ENCODE data around the gene ADAMTS13.

ADAMTS13 gene

DNA sequence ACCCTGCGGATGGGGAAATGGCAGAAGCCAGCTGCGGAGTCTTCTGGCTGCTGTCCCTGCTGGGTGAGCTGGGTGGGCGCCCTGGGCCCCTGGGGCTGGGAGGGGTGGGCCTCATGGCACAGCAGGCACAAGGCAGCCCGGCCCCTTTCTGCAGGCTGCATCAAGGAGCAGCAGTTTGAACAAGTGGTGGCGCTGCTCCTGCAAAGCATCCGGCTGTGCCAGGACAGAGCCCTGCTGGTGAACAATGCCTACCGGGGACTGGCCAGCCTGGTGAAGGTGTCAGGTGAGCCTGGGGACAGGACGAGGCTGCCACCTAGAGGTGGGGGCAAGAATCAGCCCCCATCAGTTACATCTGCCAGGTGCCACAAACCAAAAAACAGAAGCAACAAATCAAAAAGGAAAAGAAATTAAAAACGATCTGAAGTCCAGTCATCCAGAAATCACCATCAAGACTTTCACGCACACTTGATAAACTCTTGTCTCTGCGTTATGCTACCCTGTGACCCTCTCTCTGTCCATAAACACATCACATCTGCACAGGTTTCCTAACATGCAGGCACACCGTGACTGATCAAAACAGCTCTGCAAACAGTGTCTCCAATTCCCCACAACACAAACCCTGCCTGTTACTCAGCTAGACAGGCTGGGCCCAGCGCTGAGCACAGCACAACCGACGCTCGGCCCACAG, 18.3 kb upstream of the ADAMTS13 start:
- Histone ChIP-seq H3K27me3 (ENCODE audit: control insufficient read depth in 1 of 2, insufficient read depth in 2 of 2, low read length in 2 of 2) (no peaks in the 10 kb centered on the region), H3K4me1 (ENCODE audit: control insufficient read depth in 1 of 2, insufficient read depth in 2 of 2, low read length in 2 of 2) (peaks cover 0 to 4% of the 10 kb centered on the region in 2 donors), H3K36me3 (ENCODE audit: control insufficient read depth in 1 of 2, insufficient read depth in 2 of 2, low read length in 2 of 2) (peaks cover 11 to 52% of the 10 kb centered on the region in 2 donors)

DNA sequence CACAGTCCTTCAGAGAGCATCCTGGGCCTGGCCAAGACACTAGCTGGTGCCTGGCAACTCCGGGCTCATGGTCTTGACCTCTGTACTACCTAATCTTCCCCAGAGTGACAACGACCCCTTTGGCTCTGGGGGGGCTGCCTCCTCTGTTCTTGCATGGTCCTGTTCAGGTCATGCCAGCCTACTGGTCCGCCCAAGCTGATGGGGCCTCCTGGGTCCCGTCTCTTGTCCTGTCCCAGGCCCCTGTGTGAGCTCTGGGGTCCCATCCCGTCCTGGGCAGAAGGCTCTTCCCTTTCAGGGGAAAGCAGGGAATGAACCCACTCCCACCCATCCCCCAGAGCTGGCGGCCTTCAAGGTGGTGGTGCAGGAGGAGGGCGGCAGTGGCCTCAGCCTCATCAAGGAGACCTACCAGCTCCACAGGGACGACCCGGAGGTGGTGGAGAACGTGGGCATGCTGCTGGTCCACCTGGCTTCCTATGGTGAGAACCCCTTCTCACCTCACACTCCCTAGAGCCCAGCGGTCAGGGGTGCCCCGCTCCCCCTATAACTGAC, 17.6 kb upstream of the ADAMTS13 start:
- no peak overlapping the region for H3K27ac ChIP-seq (ENCODE audit: low read depth, low read length)
- no peak overlapping the region for H3K4me3 ChIP-seq (ENCODE audit: low read depth in 1 of 2, low read length in 2 of 2)
- H3K27me3 ChIP-seq (ENCODE audit: control insufficient read depth in 1 of 2, insufficient read depth in 2 of 2, low read length in 2 of 2) = no peaks in the 10 kb centered on the region
- H3K9me3 ChIP-seq (ENCODE audit: control insufficient read depth in 1 of 2, low read length in 2 of 2) = no peaks in the 10 kb centered on the region
- H3K4me1 ChIP-seq (ENCODE audit: control insufficient read depth in 1 of 2, insufficient read depth in 2 of 2, low read length in 2 of 2) = peaks cover 0 to 4% of the 10 kb centered on the region in 2 donors
- H3K36me3 ChIP-seq (ENCODE audit: control insufficient read depth in 1 of 2, insufficient read depth in 2 of 2, low read length in 2 of 2) = peaks cover 11 to 53% of the 10 kb centered on the region in 2 donors
- H3K9ac ChIP-seq (ENCODE audit: low read depth in 1 of 2, low read length in 2 of 2) = no peak overlapping the region

More for the DNA sequence above, 18.3 kb upstream of the ADAMTS13 start:
- H3K4me3 ChIP-seq (ENCODE audit: low read depth in 1 of 2, low read length in 2 of 2) = no peak overlapping the region
- no peak overlapping the region for H3K27ac ChIP-seq (ENCODE audit: low read depth, low read length)
- no peaks in the 10 kb centered on the region for H3K9me3 ChIP-seq (ENCODE audit: control insufficient read depth in 1 of 2, low read length in 2 of 2)
- H3K9ac ChIP-seq (ENCODE audit: low read depth in 1 of 2, low read length in 2 of 2) = no peak overlapping the region

DNA sequence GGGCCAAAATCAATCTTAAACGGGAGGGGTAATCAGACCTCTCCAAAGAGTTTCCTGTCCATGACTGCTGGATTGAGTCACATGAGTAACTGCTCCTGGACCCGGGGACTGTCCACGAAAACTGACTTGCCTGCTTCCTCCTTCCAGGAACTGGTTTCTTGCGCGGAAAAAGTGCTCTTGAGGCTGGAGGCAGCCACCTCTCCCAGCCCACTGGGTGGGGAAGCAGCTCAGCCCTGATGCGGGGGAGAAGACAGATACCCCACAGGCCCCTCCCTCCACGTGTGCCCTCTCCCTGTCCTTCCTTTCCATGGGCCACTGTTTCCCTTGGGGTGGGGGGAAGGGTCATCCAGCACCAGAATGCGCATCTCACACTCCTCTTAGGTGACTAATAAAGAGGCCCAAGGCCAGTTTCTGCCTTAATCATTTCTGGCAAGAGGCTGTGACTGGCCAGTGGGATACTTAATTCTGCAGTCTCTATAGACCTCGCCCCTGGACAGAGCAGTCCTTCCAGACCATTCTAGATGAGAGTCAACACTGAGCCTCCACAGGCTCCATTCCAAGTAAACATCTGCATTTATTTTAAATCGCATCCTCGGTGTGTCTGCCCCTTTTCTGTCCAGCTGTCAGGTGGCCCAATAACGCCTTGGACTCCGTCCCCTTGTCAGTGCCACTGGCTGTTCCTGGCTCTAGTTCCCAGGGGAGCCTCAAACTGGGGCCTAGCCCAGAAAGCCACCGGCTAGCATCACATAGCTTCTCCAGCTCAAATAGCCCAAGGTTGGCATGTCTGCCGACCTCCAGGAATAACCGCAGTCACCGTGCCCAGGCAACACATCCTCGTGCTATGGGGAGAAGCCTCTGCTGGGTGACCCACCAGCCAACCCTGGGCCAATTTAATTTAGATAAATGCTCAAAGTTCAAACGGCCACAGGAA, 16.4 kb upstream of the ADAMTS13 start:
- no peaks in the 10 kb centered on the region for H3K9me3 ChIP-seq (ENCODE audit: control insufficient read depth in 1 of 2, low read length in 2 of 2)
- peaks cover 22 to 60% of the 10 kb centered on the region in 2 donors for H3K36me3 ChIP-seq (ENCODE audit: control insufficient read depth in 1 of 2, insufficient read depth in 2 of 2, low read length in 2 of 2)
- peaks cover 0 to 4% of the 10 kb centered on the region in 2 donors for H3K4me1 ChIP-seq (ENCODE audit: control insufficient read depth in 1 of 2, insufficient read depth in 2 of 2, low read length in 2 of 2)
- no peak overlapping the region for H3K27ac ChIP-seq (ENCODE audit: low read depth, low read length)
- no peak overlapping the region for H3K4me3 ChIP-seq (ENCODE audit: low read depth in 1 of 2, low read length in 2 of 2)
- H3K27me3 ChIP-seq (ENCODE audit: control insufficient read depth in 1 of 2, insufficient read depth in 2 of 2, low read length in 2 of 2) = no peaks in the 10 kb centered on the region
- no peak overlapping the region for H3K9ac ChIP-seq (ENCODE audit: low read depth in 1 of 2, low read length in 2 of 2)

DNA sequence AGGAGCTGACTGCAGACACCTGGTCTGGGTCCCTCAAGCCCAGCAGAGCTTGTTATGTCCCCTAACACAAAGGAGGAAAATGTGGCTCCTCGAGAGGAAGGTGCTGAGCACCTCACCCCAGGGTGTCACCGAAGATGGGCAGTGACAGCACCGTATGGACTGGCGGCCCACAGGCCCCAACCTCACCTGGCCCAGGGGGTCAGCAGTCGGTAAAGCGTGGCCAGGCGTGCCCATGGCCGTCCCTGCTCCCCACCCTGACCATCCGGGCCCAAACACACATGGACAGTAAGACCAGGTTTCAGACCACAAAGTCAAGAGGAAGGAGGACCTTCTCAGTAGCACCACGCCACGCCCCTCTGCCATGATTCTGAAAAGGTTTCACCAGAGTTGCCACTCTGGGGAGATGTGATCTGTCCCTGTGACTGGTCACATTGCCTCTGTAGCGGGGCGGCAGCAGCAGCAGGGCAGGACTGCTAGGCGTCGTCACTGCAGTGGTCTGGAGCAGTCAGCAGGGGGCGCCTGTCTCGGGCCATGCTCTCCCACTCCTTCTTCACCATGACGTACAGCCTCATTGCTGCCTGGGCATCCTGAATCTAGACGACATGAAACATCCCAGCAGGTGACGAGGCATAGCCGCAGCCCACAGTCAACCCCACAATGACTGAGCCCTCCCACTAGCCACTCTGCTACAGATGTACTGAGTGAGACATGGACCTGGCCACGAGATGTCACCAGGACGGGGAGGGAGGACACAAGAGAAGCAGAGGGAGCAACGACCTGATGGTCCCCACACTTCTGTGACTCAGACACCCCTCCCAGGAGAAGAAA, 15.5 kb upstream of the ADAMTS13 start:
- Histone ChIP-seq H3K27ac (ENCODE audit: low read depth, low read length) (no peak overlapping the region), H3K36me3 (ENCODE audit: control insufficient read depth in 1 of 2, insufficient read depth in 2 of 2, low read length in 2 of 2) (peaks cover 22 to 68% of the 10 kb centered on the region in 2 donors), H3K27me3 (ENCODE audit: control insufficient read depth in 1 of 2, insufficient read depth in 2 of 2, low read length in 2 of 2) (no peaks in the 10 kb centered on the region), H3K9ac (ENCODE audit: low read depth in 1 of 2, low read length in 2 of 2) (no peak overlapping the region), H3K4me1 (ENCODE audit: control insufficient read depth in 1 of 2, insufficient read depth in 2 of 2, low read length in 2 of 2) (peaks cover 0 to 4% of the 10 kb centered on the region in 2 donors), H3K9me3 (ENCODE audit: control insufficient read depth in 1 of 2, low read length in 2 of 2) (no peaks in the 10 kb centered on the region), H3K4me3 (ENCODE audit: low read depth in 1 of 2, low read length in 2 of 2) (no peak overlapping the region)

DNA sequence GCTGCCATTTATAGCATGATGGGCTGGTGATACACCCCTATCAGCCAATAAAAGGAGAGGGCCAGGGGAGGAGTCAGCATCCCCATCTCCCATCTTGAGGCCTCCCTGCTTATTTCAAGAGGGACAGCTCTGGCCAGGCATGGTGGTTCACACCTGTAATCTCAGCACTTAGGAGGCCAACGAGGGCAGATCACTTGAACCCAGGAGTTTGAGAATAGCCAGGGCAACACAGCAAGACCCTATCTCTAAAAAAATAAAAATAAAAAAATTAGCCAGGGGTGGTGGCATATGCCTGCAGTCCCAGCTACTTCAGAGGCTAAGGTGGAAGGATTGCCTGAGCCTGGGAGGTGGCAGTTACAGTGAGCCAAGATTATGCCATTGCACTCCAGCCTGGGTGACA, 14.1 kb upstream of the ADAMTS13 start:
- peaks cover 31 to 77% of the 10 kb centered on the region in 2 donors for H3K36me3 ChIP-seq (ENCODE audit: control insufficient read depth in 1 of 2, insufficient read depth in 2 of 2, low read length in 2 of 2)
- H3K4me1 ChIP-seq (ENCODE audit: control insufficient read depth in 1 of 2, insufficient read depth in 2 of 2, low read length in 2 of 2) = peaks cover 0 to 4% of the 10 kb centered on the region in 2 donors
- H3K27ac ChIP-seq (ENCODE audit: low read depth, low read length) = no peak overlapping the region
- H3K27me3 ChIP-seq (ENCODE audit: control insufficient read depth in 1 of 2, insufficient read depth in 2 of 2, low read length in 2 of 2) = no peaks in the 10 kb centered on the region
- no peak overlapping the region for H3K9ac ChIP-seq (ENCODE audit: low read depth in 1 of 2, low read length in 2 of 2)
- no peak overlapping the region for H3K4me3 ChIP-seq (ENCODE audit: low read depth in 1 of 2, low read length in 2 of 2)
- no peaks in the 10 kb centered on the region for H3K9me3 ChIP-seq (ENCODE audit: control insufficient read depth in 1 of 2, low read length in 2 of 2)

DNA sequence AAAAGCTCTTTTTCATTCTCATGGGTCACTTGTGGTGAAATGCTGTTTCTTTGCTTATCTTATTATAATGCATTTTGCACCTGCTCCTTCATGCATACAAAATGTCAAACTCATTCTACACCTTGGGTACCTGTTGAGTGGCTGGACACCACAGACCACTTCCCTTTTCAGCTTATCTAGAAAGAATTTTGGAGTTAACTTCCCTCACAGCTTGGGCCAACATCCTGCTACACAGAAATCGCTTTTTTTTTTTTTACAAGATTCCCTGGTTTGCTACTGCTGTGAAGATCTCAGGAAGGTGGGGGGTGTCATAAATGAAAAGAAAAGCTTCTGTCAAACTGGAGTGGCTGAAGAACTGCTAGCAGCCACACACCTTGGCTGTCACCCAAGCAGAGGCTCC, 7.0 kb upstream of the ADAMTS13 start:
- Histone ChIP-seq H3K27me3 (ENCODE audit: control insufficient read depth in 1 of 2, insufficient read depth in 2 of 2, low read length in 2 of 2) (no peaks in the 10 kb centered on the region), H3K4me1 (ENCODE audit: control insufficient read depth in 1 of 2, insufficient read depth in 2 of 2, low read length in 2 of 2) (peaks cover 15 to 26% of the 10 kb centered on the region in 2 donors), H3K36me3 (ENCODE audit: control insufficient read depth in 1 of 2, insufficient read depth in 2 of 2, low read length in 2 of 2) (peaks cover 19 to 48% of the 10 kb centered on the region in 2 donors), H3K9me3 (ENCODE audit: control insufficient read depth in 1 of 2, low read length in 2 of 2) (no peaks in the 10 kb centered on the region), H3K4me3 (ENCODE audit: low read depth in 1 of 2, low read length in 2 of 2) (no peak overlapping the region), H3K27ac (ENCODE audit: low read depth, low read length) (no peak overlapping the region), H3K9ac (ENCODE audit: low read depth in 1 of 2, low read length in 2 of 2) (no peak overlapping the region)

DNA sequence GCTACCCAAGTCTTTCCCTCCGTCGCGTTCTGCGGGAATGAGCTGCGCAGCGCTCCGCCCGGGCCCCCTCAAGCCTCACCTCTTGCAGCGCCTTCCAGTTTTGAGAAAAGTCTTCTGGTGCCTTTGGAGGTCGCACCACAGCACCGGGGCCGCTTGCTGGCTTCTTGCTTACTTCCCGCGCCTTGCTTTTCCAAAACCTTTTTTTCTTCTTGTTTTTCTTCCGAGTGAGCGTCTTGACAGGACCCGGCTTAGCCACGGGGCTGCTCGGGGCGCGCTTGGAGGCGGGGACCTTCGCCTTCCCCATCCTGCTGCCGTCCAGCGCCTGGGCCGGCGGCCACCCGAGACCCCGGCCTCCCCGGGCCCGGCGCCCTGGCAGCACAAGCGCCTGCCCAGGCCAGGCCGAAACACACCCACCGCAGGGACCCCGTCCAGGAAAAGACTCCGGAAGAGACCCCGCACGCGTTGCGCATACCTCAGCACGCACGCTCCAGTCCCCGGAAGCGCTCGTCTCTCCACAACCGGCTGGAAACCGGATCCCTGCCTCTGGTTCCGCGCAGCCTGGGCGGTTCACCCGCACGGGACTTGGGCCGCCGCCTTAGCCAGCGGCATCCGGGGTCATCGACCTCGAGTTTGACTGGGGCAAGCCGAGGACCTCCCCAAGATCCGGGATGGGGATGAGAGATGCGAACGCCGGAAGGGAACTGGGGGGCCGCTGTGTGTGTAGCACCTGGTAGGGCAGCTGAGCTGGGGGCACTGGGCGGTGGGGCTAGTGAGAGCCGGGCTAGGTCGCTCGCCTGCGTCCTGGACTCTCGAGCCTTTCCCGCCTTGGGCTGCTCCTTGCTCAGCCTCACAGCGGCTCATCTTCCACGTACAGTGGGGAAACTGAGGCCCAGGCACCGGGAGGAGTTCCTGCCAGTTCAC, 4.4 kb upstream of the ADAMTS13 start, which contains the start of gene REXO4:
Gene REXO4, minus strand, starts transcription at position 470 of the 921 bp plus-strand sequence. Its CDS starts 166 bp downstream, at position 304.
- peak within 1 kb of the TSS; percentile 72 to 81 for H3K9ac ChIP-seq (ENCODE audit: low read depth in 1 of 2, low read length in 2 of 2)
- no peaks in the 10 kb centered on the region for H3K9me3 ChIP-seq (ENCODE audit: control insufficient read depth in 1 of 2, low read length in 2 of 2)
- H3K27ac ChIP-seq (ENCODE audit: low read depth, low read length) = peak within 1 kb of the TSS; percentile 86
- H3K4me1 ChIP-seq (ENCODE audit: control insufficient read depth in 1 of 2, insufficient read depth in 2 of 2, low read length in 2 of 2) = peaks cover 21 to 26% of the 10 kb centered on the region in 2 donors
- H3K36me3 ChIP-seq (ENCODE audit: control insufficient read depth in 1 of 2, insufficient read depth in 2 of 2, low read length in 2 of 2) = peaks cover 7 to 23% of the 10 kb centered on the region in 2 donors
- peak within 1 kb of the TSS; percentile 80 to 91 for H3K4me3 ChIP-seq (ENCODE audit: low read depth in 1 of 2, low read length in 2 of 2)
- H3K27me3 ChIP-seq (ENCODE audit: control insufficient read depth in 1 of 2, insufficient read depth in 2 of 2, low read length in 2 of 2) = no peaks in the 10 kb centered on the region

DNA sequence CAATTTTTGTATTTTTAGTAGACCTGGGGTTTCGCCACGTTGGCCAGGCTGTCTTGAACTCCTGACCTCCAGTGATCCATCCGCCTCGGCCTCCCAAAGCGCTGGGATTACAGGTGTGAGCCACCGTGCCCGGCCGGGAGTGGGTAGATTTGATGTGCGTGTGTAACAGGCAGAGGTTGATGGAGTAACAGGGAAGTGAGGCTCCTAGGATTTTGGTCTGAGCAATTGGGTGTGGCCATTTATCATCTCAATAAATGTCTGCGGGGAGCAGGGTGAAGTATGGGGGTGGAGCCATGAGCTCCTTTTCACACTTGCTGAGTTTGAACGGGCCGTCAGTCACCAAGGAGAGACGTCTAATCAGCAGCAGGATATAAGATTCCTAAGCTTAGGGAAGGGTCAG, 3.2 kb upstream of the ADAMTS13 start:
- Histone ChIP-seq H3K4me3 (ENCODE audit: low read depth in 1 of 2, low read length in 2 of 2) (peak overlapping the region; percentile 5 to 91), H3K36me3 (ENCODE audit: control insufficient read depth in 1 of 2, insufficient read depth in 2 of 2, low read length in 2 of 2) (peaks cover 6 to 12% of the 10 kb centered on the region in 2 donors), H3K27ac (ENCODE audit: low read depth, low read length) (peak overlapping the region; percentile 55), H3K27me3 (ENCODE audit: control insufficient read depth in 1 of 2, insufficient read depth in 2 of 2, low read length in 2 of 2) (no peaks in the 10 kb centered on the region), H3K4me1 (ENCODE audit: control insufficient read depth in 1 of 2, insufficient read depth in 2 of 2, low read length in 2 of 2) (peaks cover 21 to 26% of the 10 kb centered on the region in 2 donors), H3K9me3 (ENCODE audit: control insufficient read depth in 1 of 2, low read length in 2 of 2) (no peaks in the 10 kb centered on the region), H3K9ac (ENCODE audit: low read depth in 1 of 2, low read length in 2 of 2) (peak overlapping the region in 1 of 2 donors; percentile 72)

DNA sequence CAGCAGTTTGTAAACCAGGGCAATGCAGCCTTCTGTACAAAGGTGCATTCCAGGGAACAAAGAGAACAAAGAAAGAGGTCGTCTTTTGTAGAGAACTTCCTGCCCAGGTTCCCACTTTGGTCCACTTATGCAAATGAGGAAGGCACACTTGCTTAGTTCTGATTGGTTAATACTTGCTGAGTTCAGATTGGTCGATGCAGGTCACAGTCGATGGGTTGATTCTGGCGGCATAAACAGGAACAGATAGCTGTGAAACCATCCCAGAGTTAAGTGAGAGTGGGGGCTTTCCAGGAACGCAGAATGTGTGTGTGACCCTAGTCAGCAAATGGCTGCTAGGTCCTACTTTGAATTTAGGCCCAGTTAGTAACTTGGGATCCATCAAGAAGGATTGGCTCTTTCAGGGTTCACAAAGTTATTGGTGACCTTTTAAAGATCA, 1.8 kb upstream of the ADAMTS13 start:
- no peak overlapping the region for H3K4me3 ChIP-seq (ENCODE audit: low read depth in 1 of 2, low read length in 2 of 2)
- H3K9ac ChIP-seq (ENCODE audit: low read depth in 1 of 2, low read length in 2 of 2) = no peak overlapping the region
- no peaks in the 10 kb centered on the region for H3K36me3 ChIP-seq (ENCODE audit: control insufficient read depth in 1 of 2, insufficient read depth in 2 of 2, low read length in 2 of 2)
- H3K9me3 ChIP-seq (ENCODE audit: control insufficient read depth in 1 of 2, low read length in 2 of 2) = no peaks in the 10 kb centered on the region
- no peak overlapping the region for H3K27ac ChIP-seq (ENCODE audit: low read depth, low read length)
- H3K4me1 ChIP-seq (ENCODE audit: control insufficient read depth in 1 of 2, insufficient read depth in 2 of 2, low read length in 2 of 2) = peaks cover 21 to 26% of the 10 kb centered on the region in 2 donors
- H3K27me3 ChIP-seq (ENCODE audit: control insufficient read depth in 1 of 2, insufficient read depth in 2 of 2, low read length in 2 of 2) = no peaks in the 10 kb centered on the region
